CD14-positive monocyte (primary cell): ENCODE measurements around the gene WIPF2. TPM values are rescaled to one million over a fixed set of nuclear protein-coding genes. Genes with fewer than 3 reads are reported as not detected.

ENCODE experiments used
- DNase-seq, 3 donors: peaks; one replicate each; pipeline ENCODE4 v3.0.0-alpha.2; 2011 to 2022
- H2AFZ ChIP-seq: 2 replicates; pipeline ENCODE4 v1.6.0; 2012; ENCODE audit warnings: mild to moderate bottlenecking, low read depth, low read length, inconsistent platforms; ENCODE audit not compliant: insufficient read depth, poor library complexity, severe bottlenecking
- H3K27ac ChIP-seq, 2 donors: 1 replicate in 1 of 2; 2 replicates in 1 of 2; pipeline ENCODE4 v1.5.1; 2012 to 2013; ENCODE audit warnings: low read length in 2 of 2, control low read depth in 1 of 2, inconsistent platforms in 1 of 2, low read depth in 1 of 2, mild to moderate bottlenecking in 1 of 2
- H3K27me3 ChIP-seq, 2 donors: one replicate each; pipeline versions ENCODE4 v1.6.0 to v1.6.1; 2011 to 2013; ENCODE audit warnings: low read length in 2 of 2; ENCODE audit not compliant: control insufficient read depth in 2 of 2, insufficient read depth in 2 of 2
- H3K36me3 ChIP-seq, 2 donors: replicated peaks in 1 of 2; 1 replicate in 1 of 2; 2 replicates in 1 of 2; pipeline versions ENCODE4 v1.5.1 to v1.6.1; 2012 to 2013; ENCODE audit warnings: low read length in 2 of 2, control low read depth in 1 of 2, inconsistent platforms in 1 of 2, mild to moderate bottlenecking in 1 of 2; ENCODE audit not compliant: insufficient read depth in 2 of 2, control insufficient read depth in 1 of 2
- H3K4me1 ChIP-seq, 2 donors: 1 replicate in 1 of 2; 2 replicates in 1 of 2; pipeline versions ENCODE4 v1.5.1 to v1.6.1; 2012 to 2013; ENCODE audit warnings: low read length in 2 of 2, control low read depth in 1 of 2, inconsistent platforms in 1 of 2, mild to moderate bottlenecking in 1 of 2, moderate library complexity in 1 of 2; ENCODE audit not compliant: insufficient read depth in 2 of 2, control insufficient read depth in 1 of 2
- H3K4me2 ChIP-seq: replicated peaks from 2 replicates; pipeline ENCODE3; 2012; ENCODE audit warnings: low read length, moderate library complexity, mild to moderate bottlenecking; ENCODE audit not compliant: poor library complexity, severe bottlenecking; ENCODE audit errors: extremely low read depth
- H3K4me3 ChIP-seq, 3 experiments: fragments of 200-600 bp in 1 of 3; sonication (generic) in 1 of 3; replicated peaks in 1 of 3; 1 replicate in 2 of 3; 2 replicates in 1 of 3; pipeline ENCODE4 v1.5.1; 2011 to 2013; ENCODE audit warnings: low read length in 3 of 3, mild to moderate bottlenecking in 3 of 3, control low read depth in 2 of 3, low read depth in 2 of 3, inconsistent platforms in 1 of 3, moderate library complexity in 1 of 3
- H3K79me2 ChIP-seq: 2 replicates; pipeline ENCODE4 v1.6.0; 2012; ENCODE audit warnings: mild to moderate bottlenecking, control low read depth, inconsistent platforms, low read length, moderate library complexity; ENCODE audit not compliant: insufficient read depth
- H3K9ac ChIP-seq: 2 replicates; pipeline ENCODE4 v1.6.0; 2017; ENCODE audit warnings: low read length, mild to moderate bottlenecking; ENCODE audit not compliant: insufficient read depth, poor library complexity, severe bottlenecking
- H3K9me3 ChIP-seq, 2 donors: replicated peaks in 1 of 2; 1 replicate in 1 of 2; 2 replicates in 1 of 2; pipeline versions ENCODE4 v1.5.1 to v1.6.1; 2012 to 2013; ENCODE audit warnings: low read length in 2 of 2, control low read depth in 1 of 2; ENCODE audit not compliant: control insufficient read depth in 1 of 2, insufficient read depth in 1 of 2
- H4K20me1 ChIP-seq: 2 replicates; pipeline ENCODE4 v1.6.0; 2012; ENCODE audit warnings: mild to moderate bottlenecking, low read length, control low read depth, moderate library complexity; ENCODE audit not compliant: insufficient read depth
- H3K27ac Mint-ChIP-seq, 7 donors: one replicate each; pipeline ENCODE4 v1.8.0; 2020; ENCODE audit warnings: mild to moderate bottlenecking in 7 of 7, mixed read lengths in 7 of 7, moderate library complexity in 6 of 7, inconsistent platforms in 2 of 7
- H3K27me3 Mint-ChIP-seq, 3 donors: one replicate each; pipeline ENCODE4 v1.8.0; 2021 to 2022; ENCODE audit warnings: low read depth in 3 of 3, mild to moderate bottlenecking in 3 of 3, mixed read lengths in 3 of 3, moderate library complexity in 3 of 3, inconsistent platforms in 1 of 3
- H3K36me3 Mint-ChIP-seq, 2 donors: one replicate each; pipeline ENCODE4 v1.8.0; 2020; ENCODE audit warnings: mixed read lengths in 2 of 2, inconsistent platforms in 1 of 2, mild to moderate bottlenecking in 1 of 2
- H3K4me1 Mint-ChIP-seq: one replicate; pipeline ENCODE4 v1.8.0; 2020; ENCODE audit warnings: mild to moderate bottlenecking, mixed read lengths
- H3K4me3 Mint-ChIP-seq, 2 donors: one replicate each; pipeline ENCODE4 v1.8.0; 2020; ENCODE audit warnings: mild to moderate bottlenecking in 2 of 2, mixed read lengths in 2 of 2, moderate library complexity in 1 of 2
- H3K9me3 Mint-ChIP-seq, 7 donors: one replicate each; pipeline ENCODE4 v1.8.0; 2020 to 2022; ENCODE audit warnings: mixed read lengths in 7 of 7, mild to moderate bottlenecking in 6 of 7, moderate library complexity in 6 of 7, inconsistent platforms in 2 of 7
- CTCF ChIP-seq: fragments of 200-600 bp; IDR thresholded peaks from one replicate; pipeline ENCODE4 v1.8.0; 2022; ENCODE audit warnings: antibody characterized with exemption, mild to moderate bottlenecking
- WGBS: methylation state at CpG from one replicate; pipeline ENCODE4 v1.1.5; 2013; ENCODE audit warnings: missing lambda C conversion rate; ENCODE audit not compliant: insufficient coverage; 5-methylcytosine and 5-hydroxymethylcytosine counted together
- intact Hi-C, 2 donors: fragments of 100-400 bp; cut with micrococcal nuclease; formaldehyde crosslinking; loops; one replicate each; pipeline versions ENCODE4 v1.15.0 to v1.15.1; 2023
- polyA plus RNA-seq, 3 donors: library from polyadenylated mRNA; depleted of rRNA in 1 of 3; unstranded in 2 of 3; stranded (reverse) in 1 of 3; fragments of 300-500 nt in 2 of 3; fragments of >200 nt in 1 of 3; fragmentation: Illumina TruSeq in 2 of 3; gene quantifications; 1 replicate in 2 of 3; 2 replicates in 1 of 3; pipeline ENCODE4 v1.2.3, GENCODE V29; 2012 to 2021

Gene WIPF2
- polyA plus RNA-seq, 3 donors = 5.2 to 9.7 (median 8.4) TPM

GRCh38 chr17:40318830-40319391 is 99.8 kb downstream of the WIPF2 start:
- peaks cover 69% of the 10 kb centered on the region in 2 donors for H3K4me1 ChIP-seq
- H3K27ac ChIP-seq = peak overlapping the region; percentile 99 to 100
- peak overlapping the region; percentile 97 for H3K4me2 ChIP-seq
- Mint-ChIP-seq H3K4me1 (peaks cover 62% of the 10 kb centered on the region), H3K36me3 (peaks cover 16 to 38% of the 10 kb centered on the region in 2 donors), H3K9me3 (peaks cover 0 to 5% (median 0%) of the 10 kb centered on the region in 7 donors), H3K27ac (peak overlapping the region; percentile 99 to 100 (median 100)), H3K4me3 (peak overlapping the region; percentile 99), H3K27me3 (peaks cover 0 to 14% (median 5%) of the 10 kb centered on the region in 3 donors)
- intact Hi-C loops = loop anchor here in 1 of 2 donors (2.0 kb wide), 1 partner anchor 24 kb away; no protein-coding TSS in a partner anchor
- 11% methylated on average over 11 of the region's 13 CpGs for WGBS
- no peaks in the 10 kb centered on the region for H3K27me3 ChIP-seq
- peak; percentile 17 for TF ChIP-seq CTCF
- H3K9me3 ChIP-seq = no peaks in the 10 kb centered on the region
- no peak for DNase-seq
- peaks cover 67% of the 10 kb centered on the region for H3K79me2 ChIP-seq
- peak overlapping the region; percentile 75 to 100 (median 100) for H3K4me3 ChIP-seq
- H3K9ac ChIP-seq = peak overlapping the region; percentile 97
- no peak overlapping the region for H2AFZ ChIP-seq
- H3K36me3 ChIP-seq = no peaks in the 10 kb centered on the region
- H4K20me1 ChIP-seq = peaks cover 45% of the 10 kb centered on the region

- WGBS = 10% methylated on average over 2 of the region's 11 CpGs
- H3K4me3 ChIP-seq = peak overlapping the region; percentile 75 to 100 (median 100)
- Mint-ChIP-seq H3K27me3 (peaks cover 0 to 14% (median 5%) of the 10 kb centered on the region in 3 donors), H3K27ac (peak overlapping the region; percentile 99 to 100 (median 100)), H3K36me3 (peaks cover 17 to 43% of the 10 kb centered on the region in 2 donors), H3K9me3 (peaks cover 0 to 5% (median 0%) of the 10 kb centered on the region in 7 donors), H3K4me3 (peak overlapping the region; percentile 99), H3K4me1 (peaks cover 64% of the 10 kb centered on the region)
- peak overlapping the region; percentile 97 for H3K9ac ChIP-seq
- no peaks in the 10 kb centered on the region for H3K9me3 ChIP-seq
- peaks cover 69 to 70% of the 10 kb centered on the region in 2 donors for H3K4me1 ChIP-seq
- H3K36me3 ChIP-seq = no peaks in the 10 kb centered on the region
- peak overlapping the region; percentile 97 for H3K4me2 ChIP-seq
- no peak for TF ChIP-seq CTCF
- peak overlapping the region; percentile 99 to 100 for H3K27ac ChIP-seq
- H4K20me1 ChIP-seq = peaks cover 45% of the 10 kb centered on the region
- intact Hi-C loops = loop anchor here (2.0 to 5.0 kb wide), 2 partner anchors 23 to 223 kb away; no protein-coding TSS in a partner anchor
- H3K27me3 ChIP-seq = no peaks in the 10 kb centered on the region
- DNase-seq = peak; percentile 87 to 92 (median 89)
- peaks cover 77% of the 10 kb centered on the region for H3K79me2 ChIP-seq
- no peak overlapping the region for H2AFZ ChIP-seq
Measured at GRCh38 chr17:40319651-40320540, 100.8 kb downstream of the WIPF2 start.
